ENCODE results near the gene KCNQ1. TPM values are rescaled to one million over a fixed set of nuclear protein-coding genes. Genes with fewer than 3 reads are reported as not detected.

Gene KCNQ1
- total and polyA plus RNA-seq, 2 of the 13 experiments (the other 11 are each of a cell fraction or from before 2014, with no cell fraction given), result 0.02 to 0.08 TPM

- no peak for TF ChIP-seq ATRX (CRISPR knock-in tag; IDR thresholded peaks at IDR 0.05; ENCODE audit: borderline replicate concordance)
- TF ChIP-seq HDAC6 (IDR thresholded peaks at IDR 0.05; ENCODE audit: low read depth, low read length), result no peak
- TF ChIP-seq SRSF9 (IDR thresholded peaks at IDR 0.05; ENCODE audit: borderline replicate concordance, insufficient read depth, low read depth, low read length, poor library complexity, severe bottlenecking), result no peak
- no peak for TF ChIP-seq U2AF1 (optimal IDR thresholded peaks at IDR 0.05; ENCODE audit: low read depth, low read length)
- TF ChIP-seq JUND (CRISPR knock-in tag; IDR thresholded peaks at IDR 0.05), result no peak
- no peak for TF ChIP-seq ZNF572 (CRISPR knock-in tag; IDR thresholded peaks at IDR 0.05)
- TF ChIP-seq CENPT (CRISPR knock-in tag; IDR thresholded peaks at IDR 0.05; ENCODE audit: low read depth), result no peak
These were observed 259.5 kb downstream of the KCNQ1 start (continued) for GRCh38 chr11:2704356-2704755.

- ATAC-seq (no peak), FAIRE-seq (no peak), DNase-seq (ENCODE audit: low spot score) (no peak)
- no peak overlapping the region for H3K4me3 ChIP-seq (replicated peaks in 1 of 3; ENCODE audit: insufficient read depth in 1 of 3, low read depth in 2 of 3, low read length in 3 of 3)
- intact Hi-C loops (cut with micrococcal nuclease; ENCODE audit: unreplicated experiment) (no loop called here), in situ Hi-C loops (cut with HindIII; ENCODE audit: extremely low pct_ligation_motif_present, low pct_unique_long_range_greater_than_20kb) (no loop called here)
- H3K79me2 ChIP-seq (ENCODE audit: insufficient read depth, low read length), result peaks cover 6% of the 10 kb centered on the region
- peaks cover 35% of the 10 kb centered on the region for H3K4me1 ChIP-seq (ENCODE audit: insufficient read depth, low read length)
- BruUV-seq (replicated peaks), result no TSS peak
- ChIA-PET CTCF (ENCODE audit: low intra/inter-chr PET ratio, low total read pairs) (no interaction called here), POLR2A (interaction anchor here (0.7 to 1.9 kb wide), 2 partner anchors 21 to 84 kb away, joined by 4 to 5 read pairs; no protein-coding TSS in a partner anchor)
- no peaks in the 10 kb centered on the region for H3K36me3 ChIP-seq (replicated peaks in 1 of 2; ENCODE audit: control insufficient read depth in 1 of 2, insufficient read depth in 2 of 2, low read length in 2 of 2)
- 67% methylated on average over 5 of the region's 14 CpGs for WGBS (ENCODE audit: low lambda C conversion rate)
- H2AFZ ChIP-seq (ENCODE audit: low read length), result no peak overlapping the region
- H3K27ac ChIP-seq (ENCODE audit: extremely low read length, insufficient read depth, low read length), result no peak overlapping the region
- no peaks in the 10 kb centered on the region for H4K20me1 ChIP-seq (ENCODE audit: insufficient read depth, low read length)
- peaks cover 3 to 9% of the 10 kb centered on the region in 2 experiments; a peak in 3 of 5 replicates for H3K27me3 ChIP-seq (ENCODE audit: control insufficient read depth in 1 of 2, insufficient read depth in 2 of 2, low read length in 2 of 2)
- no peak overlapping the region for H3K9ac ChIP-seq (ENCODE audit: insufficient read depth, low read depth, low read length)
- H3K4me2 ChIP-seq (ENCODE audit: low read depth, low read length), result no peak overlapping the region
- H3K9me3 ChIP-seq (ENCODE audit: low read length), result 0 out of 2 replicates have a peak, but pooled peaks cover 5% of the 10 kb centered on the region
- TF ChIP-seq BCL6 (CRISPR knock-in tag; IDR thresholded peaks at IDR 0.05), result no peak
- no peak for TF ChIP-seq PAF1 (CRISPR knock-in tag; IDR thresholded peaks at IDR 0.05)
- TF ChIP-seq THAP8 (CRISPR knock-in tag; IDR thresholded peaks at IDR 0.05; ENCODE audit: borderline replicate concordance), result no peak
- no peak for TF ChIP-seq SOX5 (CRISPR knock-in tag; IDR thresholded peaks at IDR 0.05; ENCODE audit: borderline replicate concordance)
- no peak for TF ChIP-seq RFX1 (IDR thresholded peaks at IDR 0.05)
- TF ChIP-seq AHDC1 (CRISPR knock-in tag; IDR thresholded peaks at IDR 0.05; ENCODE audit: borderline replicate concordance), result no peak
- TF ChIP-seq RFXANK (CRISPR knock-in tag; IDR thresholded peaks at IDR 0.05), result no peak
- no peak for TF ChIP-seq ZBTB43 (CRISPR knock-in tag; conservative IDR thresholded peaks at IDR 0.05)
- no peak for TF ChIP-seq KAT2B (IDR thresholded peaks at IDR 0.05; ENCODE audit: borderline replicate concordance, low read depth, low read length)
- no peak for TF ChIP-seq ZFP36 (IDR thresholded peaks at IDR 0.05; ENCODE audit: borderline replicate concordance, low read depth, low read length, partially characterized antibody)
These were observed 260.2 kb downstream of the KCNQ1 start for GRCh38 chr11:2704896-2705606.

Measured in HepG2 (cell line).